HepG2 (cell line): ENCODE results near the gene NOCT. TPM values are rescaled to one million over a fixed set of nuclear protein-coding genes. Genes with fewer than 3 reads are reported as not detected.

ENCODE experiments used
- ATAC-seq: fragments of 200-7000 bp; cut with Tn5 transposase; 3 replicates; pipeline ENCODE4 v1.9.1; 2020; ENCODE audit warnings: mild to moderate bottlenecking, moderate library complexity
- BruUV-seq: library from RNA; stranded (reverse); fragments of 400-500 nt; replicated peaks from 2 replicates; lab custom pipeline; 2021; lab: Mats Ljungman, UMichigan
- CTCF ChIA-PET: fragments of 300-600 bp; formaldehyde crosslinking; extraction: SDS; loops from one replicate; lab custom pipeline; 2021; ENCODE audit warnings: low total read pairs, inconsistent platforms, low intra/inter-chr PET ratio; lab: Yijun Ruan, JAX
- POLR2A ChIA-PET: fragments of 350-600 bp; sonication (Branson Sonifier 250); formaldehyde crosslinking; loops from one replicate; lab custom pipeline; 2020; ENCODE audit warnings: antibody characterized with exemption, inconsistent platforms; lab: Yijun Ruan, JAX
- DNase-seq: peaks from one replicate; pipeline ENCODE4 v3.0.0-alpha.2; 2015; ENCODE audit warnings: low spot score
- FAIRE-seq: peaks from 3 replicates; lab custom pipeline; 2011; peaks lifted over from hg19 to GRCh38; lab: Jason Lieb, UNC
- H2AFZ ChIP-seq: one replicate; pipeline ENCODE4 v1.6.1; 2011; ENCODE audit warnings: low read length, inconsistent platforms
- H3K27ac ChIP-seq: fragments of 300-600 bp; 3 replicates; pipeline ENCODE4 v1.8.0; 2011; ENCODE audit warnings: mixed run types, mild to moderate bottlenecking, mixed read lengths, low read length, inconsistent platforms; ENCODE audit not compliant: insufficient read depth; ENCODE audit errors: extremely low read length
- H3K27me3 ChIP-seq, 2 experiments: fragments of 200-600 bp in 1 of 2; 2 replicates in 1 of 2; 3 replicates in 1 of 2; pipeline versions ENCODE4 v1.6.0 to v1.8.0; 2011; ENCODE audit warnings: low read length in 2 of 2, mild to moderate bottlenecking in 2 of 2, moderate library complexity in 2 of 2, inconsistent platforms in 1 of 2; ENCODE audit not compliant: insufficient read depth in 2 of 2, control insufficient read depth in 1 of 2
- H3K36me3 ChIP-seq, 2 experiments: fragments of 200-600 bp in 1 of 2; replicated peaks in 1 of 2; 2 replicates in 1 of 2; 3 replicates in 1 of 2; pipeline versions ENCODE4 v1.5.1 to v1.8.0; 2011; ENCODE audit warnings: low read length in 2 of 2, inconsistent platforms in 1 of 2; ENCODE audit not compliant: insufficient read depth in 2 of 2, control insufficient read depth in 1 of 2
- H3K4me1 ChIP-seq: 2 replicates; pipeline ENCODE4 v1.5.1; 2012; ENCODE audit warnings: low read length, inconsistent platforms; ENCODE audit not compliant: insufficient read depth
- H3K4me2 ChIP-seq: 2 replicates; pipeline ENCODE4 v1.6.0; 2011; ENCODE audit warnings: low read depth, low read length, inconsistent platforms
- H3K4me3 ChIP-seq, 3 experiments: fragments of 200-600 bp in 1 of 3; sonication (generic), shearing (Covaris generic) in 1 of 3; replicated peaks in 1 of 3; 2 replicates each; pipeline ENCODE4 v1.5.1; 2011 to 2016; ENCODE audit warnings: low read length in 3 of 3, inconsistent platforms in 2 of 3, low read depth in 2 of 3, mild to moderate bottlenecking in 2 of 3, control low read depth in 1 of 3, mixed read lengths in 1 of 3; ENCODE audit not compliant: insufficient read depth in 1 of 3
- H3K79me2 ChIP-seq: one replicate; pipeline ENCODE4 v1.6.1; 2011; ENCODE audit warnings: low read length, inconsistent platforms; ENCODE audit not compliant: insufficient read depth
- H3K9ac ChIP-seq: 2 replicates; pipeline ENCODE4 v1.6.0; 2011; ENCODE audit warnings: mild to moderate bottlenecking, low read depth, low read length, inconsistent platforms; ENCODE audit not compliant: insufficient read depth
- H3K9me3 ChIP-seq: 2 replicates; pipeline ENCODE4 v1.5.1; 2012; ENCODE audit warnings: mild to moderate bottlenecking, low read length
- H4K20me1 ChIP-seq: 2 replicates; pipeline ENCODE4 v1.6.0; 2011; ENCODE audit warnings: inconsistent platforms, mild to moderate bottlenecking, low read length, moderate library complexity; ENCODE audit not compliant: insufficient read depth
- CEBPB ChIP-seq: IDR thresholded peaks from 2 replicates; pipeline ENCODE4 v1.6.1; 2011; ENCODE audit warnings: low read depth, low read length, improper control_type of control experiment, borderline replicate concordance
- CTCF ChIP-seq: sonication (generic); formaldehyde crosslinking; IDR thresholded peaks from 2 replicates; pipeline ENCODE4 v1.5.0; 2020; ENCODE audit warnings: mild to moderate bottlenecking, missing genetic modification reagents, moderate library complexity
- IRF2 ChIP-seq: IDR thresholded peaks from 2 replicates; pipeline ENCODE4 v1.6.1; 2018; ENCODE audit warnings: missing genetic modification reagents, missing compliant biosample characterization
- POLR2G ChIP-seq: fragments of 200-400 bp; formaldehyde crosslinking; IDR thresholded peaks from 2 replicates; pipeline ENCODE4 v1.6.1; 2018; ENCODE audit warnings: mild to moderate bottlenecking, low read depth, low read length, moderate library complexity
- SAP130 ChIP-seq: IDR thresholded peaks from 2 replicates; pipeline ENCODE4 v1.6.1; 2016; ENCODE audit warnings: low read depth
- SOX5 ChIP-seq: IDR thresholded peaks from 2 replicates; pipeline ENCODE4 v1.6.1; 2016; ENCODE audit warnings: borderline replicate concordance
- STAG1 ChIP-seq: sonication (generic); formaldehyde crosslinking; IDR thresholded peaks from 2 replicates; pipeline ENCODE4 v1.4.0; 2020; ENCODE audit warnings: missing genetic modification reagents
- THAP11 ChIP-seq: IDR thresholded peaks from 2 replicates; pipeline ENCODE4 v1.6.1; 2016; ENCODE audit warnings: missing biosample characterization, missing genetic modification reagents
- ZNF747 ChIP-seq: sonication (generic); formaldehyde crosslinking; IDR thresholded peaks from 2 replicates; pipeline ENCODE4 v1.8.1; 2023; ENCODE audit warnings: missing genetic modification reagents, mild to moderate bottlenecking, borderline replicate concordance
- ZNF773 ChIP-seq: sonication (generic); formaldehyde crosslinking; IDR thresholded peaks from 2 replicates; pipeline ENCODE4 v1.4.0; 2020; ENCODE audit warnings: missing genetic modification reagents, borderline replicate concordance
- WGBS: methylation state at CpG from one replicate; pipeline ENCODE4 v1.1.6; 2017; ENCODE audit warnings: low lambda C conversion rate; 5-methylcytosine and 5-hydroxymethylcytosine counted together
- in situ Hi-C: cut with HindIII; loops from 2 replicates; pipeline ENCODE4 v1.10.0; 2017; ENCODE audit warnings: low pct_unique_long_range_greater_than_20kb; ENCODE audit not compliant: extremely low pct_ligation_motif_present
- intact Hi-C: fragments of 100-400 bp; cut with micrococcal nuclease; formaldehyde crosslinking; loops from one replicate; pipeline ENCODE4 v1.10.0; 2022; ENCODE audit not compliant: unreplicated experiment
- polyA plus RNA-seq, 8 experiments: library from polyadenylated mRNA; depleted of rRNA in 3 of 8; stranded (reverse) in 7 of 8; unstranded in 1 of 8; fragments of >200 nt; fragmentation: Illumina TruSeq in 4 of 8; extraction: Trizol in 4 of 8; gene quantifications; 2 replicates each; pipeline versions ENCODE4 v1.2.1 to v1.2.3, GENCODE V29; 2011 to 2016; ENCODE audit warnings: low read depth in 4 of 8, missing spikeins in 1 of 8, mixed read lengths in 1 of 8; ENCODE audit not compliant: insufficient read depth in 1 of 8
- total RNA-seq, 5 experiments: library from RNA; depleted of rRNA; stranded (reverse); fragments of >200 nt; fragmentation: Illumina TruSeq; extraction: Trizol; gene quantifications; 2 replicates each; pipeline ENCODE4 v1.2.3, GENCODE V29; 2016; ENCODE audit warnings: low read depth in 1 of 5

The NOCT gene
- total and polyA plus RNA-seq, 2 of the 13 experiments (the other 11 are each of a cell fraction or from before 2014, with no cell fraction given) = 3.6 to 13.1 TPM

DNA sequence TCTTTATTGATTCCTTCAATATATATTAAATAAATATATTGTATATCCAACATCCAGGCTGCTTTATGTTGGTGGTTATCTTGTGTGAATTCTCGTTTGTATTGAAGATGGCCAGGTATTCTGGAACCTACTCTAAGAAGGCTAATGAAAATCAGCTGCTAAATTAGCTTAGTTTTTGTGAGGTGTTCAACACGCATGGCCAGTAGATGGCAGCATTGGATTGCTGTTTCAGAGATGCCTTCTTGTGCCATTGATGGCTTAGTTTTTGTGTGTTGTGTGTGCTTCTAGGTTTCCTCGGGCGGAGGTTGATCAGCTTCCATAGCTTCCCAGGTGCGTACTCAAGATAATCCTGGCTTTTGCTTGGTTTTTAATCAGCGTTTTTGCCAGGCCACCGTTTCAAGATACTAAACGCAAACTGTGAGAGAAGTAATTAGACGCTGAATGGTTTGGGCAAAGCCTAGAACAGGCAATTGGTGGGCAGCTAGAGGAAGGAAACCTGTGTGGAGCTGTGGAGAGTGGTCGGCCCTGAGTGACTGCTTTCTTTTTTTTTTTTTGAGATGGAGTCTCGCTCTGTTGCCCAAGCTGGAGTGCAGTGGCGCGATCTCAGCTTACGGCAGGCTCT lies 15.1 kb downstream of the NOCT start (continued):
- TF ChIP-seq ZNF773 (no peak), THAP11 (CRISPR knock-in tag) (0 out of 2 replicates have a peak, but pooled peaks have one; percentile 23), SAP130 (CRISPR knock-in tag) (peak; percentile 21; the same call in 1 of the 2 replicates), CTCF (peak; percentile 91), STAG1 (peak; percentile 84), IRF2 (CRISPR knock-in tag) (0 out of 2 replicates have a peak, but pooled peaks have one; percentile 22), SOX5 (CRISPR knock-in tag) (0 out of 2 replicates have a peak, but pooled peaks have one; percentile 11), CEBPB (no peak)

GRCh38 chr4:139035650-139036049 lies 20.1 kb downstream of the NOCT start:
- BruUV-seq = no TSS peak
- H3K79me2 ChIP-seq = peaks cover 89% of the 10 kb centered on the region
- WGBS = 92% methylated on average over 5 of the region's 5 CpGs
- H3K4me2 ChIP-seq = no peak overlapping the region
- no peaks in the 10 kb centered on the region for H3K9me3 ChIP-seq
- H3K27me3 ChIP-seq = no peaks in the 10 kb centered on the region
- peaks cover 10% of the 10 kb centered on the region for H3K4me1 ChIP-seq
- no peak overlapping the region for H2AFZ ChIP-seq
- H4K20me1 ChIP-seq = peaks cover 14% of the 10 kb centered on the region
- POLR2A ChIA-PET = no interaction called here
- FAIRE-seq (no peak), ATAC-seq (no peak), DNase-seq (no peak)
- CTCF ChIA-PET = no interaction called here
- H3K4me3 ChIP-seq = no peak overlapping the region
- H3K27ac ChIP-seq = no peak overlapping the region
- no peak overlapping the region for H3K9ac ChIP-seq
- TF ChIP-seq ZNF747 (CRISPR knock-in tag) (no peak), POLR2G (0 out of 2 replicates have a peak, but pooled peaks have one; percentile 31)
- in situ Hi-C loops (no loop called here), intact Hi-C loops (loop anchor here (10.0 kb wide), 1 partner anchor 499 kb away; no protein-coding TSS in a partner anchor)
- H3K36me3 ChIP-seq = peaks cover 4 to 14% of the 10 kb centered on the region in 2 experiments; a peak in 3 of 5 replicates
